HG02678 (cell line): ENCODE measurements around the gene GRM3.
A peak's percentile ranks its signal among the peaks of the same experiment; 100 is the strongest.

Source experiments
- ATAC-seq: cut with Tn5 transposase; IDR thresholded peaks from one replicate; pipeline ENCODE4 v1.9.1; 2021; ENCODE audit warnings: mild to moderate bottlenecking, moderate library complexity; ENCODE audit not compliant: unreplicated experiment

GRM3 gene

DNA sequence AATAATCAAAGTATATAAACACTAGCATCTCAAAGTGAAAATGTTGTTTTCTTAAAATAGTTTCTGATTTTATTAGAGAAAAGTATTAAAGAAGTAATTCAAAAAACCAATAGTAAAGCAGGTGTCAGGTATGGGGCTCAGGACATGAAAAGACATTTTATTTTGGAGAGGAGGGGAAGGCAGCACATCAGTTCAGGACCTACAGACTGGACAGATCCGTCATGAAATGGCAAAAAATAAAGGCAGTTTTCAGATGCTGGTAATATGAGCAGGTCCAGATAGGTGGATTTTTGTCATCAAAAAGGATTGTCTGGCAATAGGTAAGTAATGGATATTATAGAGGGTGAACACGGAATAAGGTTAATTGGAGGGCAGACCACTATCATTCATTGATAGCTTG is 49.0 kb downstream of the GRM3 start:
- no peak for ATAC-seq

- ATAC-seq = no peak
These were observed 62.7 kb downstream of the GRM3 start for GRCh38 chr7:86706406-86706805.

DNA sequence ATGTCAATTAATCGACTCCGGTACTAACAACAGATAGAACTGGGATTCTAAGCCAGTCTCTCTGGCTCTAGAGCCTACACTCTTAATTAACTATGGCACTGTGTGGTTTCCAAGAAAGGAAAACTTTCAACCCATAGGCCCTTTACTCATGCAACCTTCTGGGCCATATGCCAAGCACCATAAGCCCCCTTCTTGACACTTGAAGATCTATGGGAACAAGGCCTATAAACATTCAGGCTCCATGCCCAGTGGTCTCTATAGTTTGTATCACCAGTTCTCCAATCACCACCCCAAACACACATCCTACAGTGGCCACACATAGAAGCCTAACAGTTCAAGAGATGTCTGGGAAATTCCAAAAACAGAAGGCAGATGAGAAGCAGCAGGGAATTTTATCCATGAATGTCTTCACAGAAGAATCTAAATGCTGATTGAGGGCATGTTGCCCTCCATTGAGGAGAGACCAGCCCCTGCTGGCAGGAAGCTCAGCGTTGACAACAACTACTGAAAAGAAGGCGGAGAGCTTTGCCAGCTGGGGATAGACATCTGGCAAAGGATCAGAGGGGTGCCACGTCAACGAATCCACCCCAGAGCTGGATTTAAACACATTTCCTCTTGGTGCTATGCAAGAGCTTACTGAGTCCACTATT is 64.4 kb downstream of the GRM3 start:
- no peak for ATAC-seq

GRCh38 chr7:86720306-86720705 is 76.6 kb downstream of the GRM3 start:
- peak; percentile 44 for ATAC-seq

GRCh38 chr7:86733783-86734182 is 90.1 kb downstream of the GRM3 start:
- ATAC-seq = no peak

DNA sequence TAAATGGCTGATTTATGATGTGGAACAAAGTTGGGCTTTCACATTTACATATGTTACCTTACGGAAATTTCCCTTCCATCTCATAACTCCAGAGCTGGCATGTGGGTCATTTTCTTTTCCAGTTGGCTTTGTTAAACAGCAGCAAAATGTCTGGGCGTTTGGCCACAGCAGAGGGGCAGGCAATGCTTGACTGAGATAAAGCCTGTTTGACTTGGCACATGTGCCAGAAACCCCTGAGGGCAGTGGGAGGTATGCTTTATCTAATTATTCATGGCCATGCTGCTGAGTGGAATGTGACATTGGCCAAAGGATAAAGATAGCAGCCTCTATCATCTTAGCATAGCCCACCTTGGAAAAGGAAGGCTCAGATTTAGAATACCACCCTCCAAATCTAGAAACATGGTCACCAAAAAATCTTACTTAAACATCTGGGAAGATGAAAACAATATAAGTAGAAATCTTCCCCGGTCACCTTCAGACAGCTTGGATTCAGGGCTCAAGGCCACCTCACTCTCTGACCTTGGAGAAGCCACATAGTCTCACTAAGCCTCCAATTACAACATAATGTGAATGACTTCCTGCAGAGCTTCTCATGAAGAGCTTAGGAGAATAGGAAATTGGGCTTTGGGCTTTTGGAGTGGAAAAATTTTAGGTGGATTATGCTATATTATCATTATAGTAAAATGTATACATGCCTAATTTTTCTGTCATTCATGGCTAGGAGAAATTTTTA is 101.5 kb downstream of the GRM3 start:
- ATAC-seq = no peak

DNA sequence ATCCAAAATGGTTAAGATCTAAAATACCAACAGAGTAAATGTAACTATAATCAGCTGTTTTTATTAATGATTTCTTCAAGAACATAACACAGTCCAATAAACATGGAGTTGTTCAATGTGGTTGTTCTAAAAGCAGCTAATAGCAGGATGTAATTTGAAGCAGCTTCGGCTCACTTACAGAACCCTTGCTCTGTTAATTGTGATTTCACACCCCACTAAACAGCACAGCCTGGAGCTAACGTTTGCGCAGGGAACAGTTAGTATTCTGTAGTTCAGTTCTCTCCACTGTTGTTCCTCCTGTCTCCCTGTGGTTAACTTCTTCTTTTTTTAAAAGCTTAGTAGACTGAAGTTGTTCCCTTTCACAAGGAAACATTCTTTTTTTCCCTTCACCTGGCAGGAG is 104.0 kb downstream of the GRM3 start:
- ATAC-seq = no peak

GRCh38 chr7:86748201-86748600 is 104.5 kb downstream of the GRM3 start:
- no peak for ATAC-seq

DNA sequence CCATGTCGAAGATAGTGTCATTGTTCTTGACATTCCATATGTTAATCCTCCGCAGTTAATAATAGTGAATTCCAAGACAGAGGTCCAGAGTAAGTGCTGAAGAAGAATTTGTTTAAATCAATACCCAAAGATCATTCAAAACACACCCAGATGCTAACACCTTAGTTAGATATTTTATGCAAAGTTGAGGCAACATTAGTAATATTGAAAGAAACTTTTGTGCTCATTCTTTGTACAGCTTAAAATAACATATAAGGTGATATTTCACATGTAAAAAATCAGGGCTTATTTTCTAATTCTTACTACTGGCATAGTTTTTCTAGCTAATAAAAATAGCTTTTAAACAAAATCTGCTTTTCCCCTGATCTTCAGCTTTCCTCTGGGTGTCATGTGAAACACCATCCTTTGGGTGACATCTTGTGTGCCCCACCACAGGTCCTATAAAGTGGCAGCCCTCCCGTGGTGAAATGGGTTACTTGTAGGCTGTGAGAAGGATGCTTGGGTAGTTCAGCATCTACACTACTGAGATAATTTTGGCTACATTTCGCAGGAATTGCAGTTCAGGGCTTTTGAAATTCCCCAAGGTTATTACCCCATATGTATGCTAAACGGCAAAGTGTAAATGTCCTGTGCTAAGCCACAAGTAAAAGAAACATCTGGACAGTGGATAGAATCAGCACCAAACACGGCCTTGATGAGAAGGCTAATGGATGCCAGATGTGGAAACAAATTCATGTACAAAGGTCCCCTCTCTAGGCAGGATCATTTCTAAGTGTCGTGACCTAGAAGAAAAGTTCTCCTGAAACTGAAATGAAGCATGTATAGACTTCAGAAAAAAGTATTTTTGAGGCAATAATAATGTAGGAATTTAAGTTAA is 105.4 kb downstream of the GRM3 start:
- ATAC-seq = no peak

DNA sequence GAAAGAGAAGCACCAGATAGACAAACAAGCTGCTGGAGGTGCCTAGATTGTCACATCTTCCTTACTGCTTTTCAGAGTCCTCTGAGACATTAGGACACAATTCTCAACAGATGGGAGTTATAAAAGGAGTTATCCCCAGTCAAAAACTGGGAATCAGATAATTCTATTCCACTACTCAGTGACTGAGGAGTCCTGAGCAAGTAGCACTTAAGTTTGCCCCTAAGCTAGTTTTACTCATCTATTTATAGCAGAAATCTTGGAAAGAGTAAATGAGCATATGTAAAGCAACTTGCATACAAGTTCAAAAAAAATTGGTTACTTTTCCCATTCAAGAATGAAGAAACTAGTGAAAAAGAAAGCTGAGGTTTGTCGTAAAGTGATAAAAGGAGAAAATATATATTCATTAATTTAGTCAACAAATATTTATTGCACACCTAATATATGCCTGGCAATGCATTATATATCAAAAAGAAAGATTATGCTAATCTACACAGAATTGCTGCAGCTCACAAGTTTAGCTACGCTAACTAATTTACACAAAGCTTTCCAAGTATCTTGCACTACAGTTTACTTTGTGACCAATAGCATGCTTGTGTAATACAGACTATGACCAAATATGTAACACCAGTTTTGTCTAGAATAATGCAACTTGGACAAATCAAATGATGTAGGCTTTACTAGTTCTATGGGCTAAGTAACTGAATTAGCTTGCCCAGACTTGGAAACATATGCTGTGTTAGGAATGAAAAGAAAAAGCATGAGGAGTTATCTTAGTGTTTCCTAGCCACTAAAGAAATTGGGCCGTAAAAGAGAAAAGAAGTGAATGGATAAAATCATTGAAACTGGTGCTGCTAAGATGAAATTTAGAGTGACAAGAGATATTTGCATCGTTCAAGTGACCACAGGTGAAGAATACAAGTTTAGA is 106.3 kb downstream of the GRM3 start:
- ATAC-seq = no peak

- ATAC-seq = no peak
These were observed 116.5 kb downstream of the GRM3 start for GRCh38 chr7:86760236-86760635.

GRCh38 chr7:86762129-86762528 is 118.4 kb downstream of the GRM3 start:
- ATAC-seq = no peak

DNA sequence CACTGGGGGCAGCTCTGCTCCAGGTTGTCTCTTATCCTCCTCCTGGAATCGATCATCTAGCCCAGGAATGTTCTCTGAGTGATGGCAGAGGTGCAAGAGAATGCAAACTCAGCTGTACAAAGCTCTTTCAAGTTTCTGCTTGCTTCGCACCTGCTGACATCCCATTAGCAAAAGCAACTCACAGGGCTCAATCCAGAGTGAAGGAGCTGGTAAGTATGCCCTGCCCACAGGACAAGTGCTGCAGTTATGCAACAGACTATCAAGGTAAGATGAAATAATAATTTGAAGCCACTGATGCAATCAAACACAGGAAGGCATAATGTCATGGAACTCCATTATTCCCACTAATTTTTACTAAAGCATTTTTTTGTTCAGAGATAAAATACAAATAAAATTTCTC is 122.2 kb downstream of the GRM3 start:
- ATAC-seq = no peak

GRCh38 chr7:86768394-86768793 is 124.7 kb downstream of the GRM3 start:
- peak; percentile 35 for ATAC-seq

DNA sequence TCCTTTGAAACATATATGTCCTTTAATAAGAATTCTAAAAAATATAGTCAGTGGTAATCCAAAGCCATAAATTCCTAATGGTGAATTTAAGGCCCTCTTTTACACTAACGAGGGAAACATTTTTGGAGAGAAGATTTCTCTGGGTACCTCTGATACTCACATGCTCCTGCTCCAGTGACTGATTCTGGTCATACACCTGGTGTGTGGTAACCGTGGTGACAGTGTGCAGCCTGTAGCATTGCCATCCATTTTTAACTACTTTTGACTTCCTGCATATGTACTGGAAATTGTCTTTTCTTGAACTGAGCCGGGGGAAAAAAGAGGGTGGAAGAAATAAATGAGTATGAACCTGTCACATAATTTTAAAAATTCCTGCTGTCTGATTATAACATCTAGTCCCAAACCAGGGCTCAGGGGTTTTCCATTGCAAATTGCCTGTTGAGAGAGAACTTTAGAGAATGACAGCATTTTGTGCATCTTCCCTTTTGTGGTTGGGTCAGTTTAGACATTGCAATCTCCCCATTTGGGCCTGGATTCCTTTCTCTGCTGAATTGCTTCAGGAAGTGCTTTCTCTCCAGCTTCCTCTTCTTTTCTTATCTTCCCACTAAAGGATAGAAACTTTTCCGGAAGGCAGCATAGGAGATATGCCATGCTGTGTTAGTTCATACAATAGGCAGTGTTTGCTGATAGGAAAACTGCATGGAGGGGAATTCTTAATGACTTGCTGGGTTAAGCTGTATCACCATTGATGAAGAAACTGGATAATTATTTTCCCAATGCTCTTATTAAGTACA is 125.5 kb downstream of the GRM3 start:
- ATAC-seq = peak; percentile 73

DNA sequence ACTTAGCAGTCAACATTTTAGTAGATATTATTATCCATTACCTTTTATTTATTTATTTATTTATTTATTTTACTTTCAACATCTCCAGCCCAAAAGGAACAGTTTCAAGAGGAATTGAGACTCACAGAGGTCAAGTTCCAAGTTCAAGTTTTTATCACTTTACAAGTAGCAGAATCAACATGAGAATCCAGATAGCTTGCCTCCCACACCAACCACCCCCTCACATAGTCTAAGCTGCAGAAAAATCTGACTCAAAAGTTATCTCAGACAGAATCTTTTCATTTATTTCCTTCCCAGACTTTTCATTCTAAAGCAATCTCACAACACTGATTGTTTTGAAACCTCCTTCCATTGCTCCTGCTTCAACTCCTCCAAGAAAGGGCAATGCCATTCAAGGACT is 129.6 kb downstream of the GRM3 start:
- no peak for ATAC-seq

GRCh38 chr7:86775203-86775602 is 131.5 kb downstream of the GRM3 start:
- no peak for ATAC-seq

DNA sequence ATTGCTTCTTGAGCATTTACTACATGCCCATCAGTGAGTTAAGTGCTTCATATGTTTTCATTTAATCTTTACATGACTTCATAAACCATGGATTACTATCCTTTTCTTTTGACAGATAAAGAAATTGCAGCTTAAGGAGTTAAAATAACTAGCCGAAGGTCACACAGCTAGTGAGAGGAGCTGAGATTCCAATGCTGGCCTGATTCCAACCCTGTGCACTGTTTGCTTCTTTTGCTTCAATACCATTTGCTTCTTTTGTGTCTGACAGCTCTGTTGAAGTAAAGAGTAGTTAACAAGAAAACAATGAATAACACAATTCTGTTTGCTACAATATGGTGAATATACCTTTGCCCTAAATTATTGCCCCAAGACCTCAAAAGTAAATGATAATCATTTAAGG is 132.4 kb downstream of the GRM3 start:
- no peak for ATAC-seq

GRCh38 chr7:86778271-86778670 is 134.6 kb downstream of the GRM3 start:
- no peak for ATAC-seq

GRCh38 chr7:86784765-86785164 is 141.1 kb downstream of the GRM3 start:
- ATAC-seq = no peak
